ENCODE data around the gene OXCT1.
A peak's percentile ranks its signal among the peaks of the same experiment; 100 is the strongest.

DNA sequence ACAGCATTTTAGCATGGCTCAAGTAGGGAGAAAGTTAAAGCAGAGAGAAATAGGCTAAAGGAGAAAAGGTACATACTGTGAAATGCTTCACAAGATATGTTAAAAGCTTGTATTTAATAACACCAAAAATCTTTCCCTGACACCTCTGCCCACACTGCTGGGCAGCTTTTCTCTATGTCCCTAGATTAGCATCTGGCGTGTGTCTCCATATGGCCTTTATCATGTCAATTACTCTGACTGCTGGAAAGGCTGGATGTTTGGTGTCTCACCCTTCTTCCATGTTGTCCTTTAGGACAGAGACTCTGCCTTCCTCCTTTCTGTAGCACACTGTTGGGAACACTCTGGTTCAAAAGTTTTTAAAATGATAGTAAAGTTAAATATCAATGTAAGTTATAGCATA, 122.5 kb downstream of the OXCT1 start:
- TF ChIP-seq GATA2 (IDR thresholded peaks at IDR 0.05; ENCODE audit: low read depth, low read length) (peak; percentile 97), GATA3 (IDR thresholded peaks at IDR 0.05; ENCODE audit: low read depth, low read length) (peak; percentile 93)

All from SH-SY5Y (cell line).